ENCODE data around the gene ACVR2B. TPM values are rescaled to one million over a fixed set of nuclear protein-coding genes. Genes with fewer than 3 reads are reported as not detected.
"Not testable (repeated sequence)": the region's sequence is repeated elsewhere in the genome, so short reads cannot be mapped to it uniquely, and the experiment has no call there.

The ACVR2B gene
- total RNA-seq, 1 donor from 2014 or later = 6.6 TPM

DNA sequence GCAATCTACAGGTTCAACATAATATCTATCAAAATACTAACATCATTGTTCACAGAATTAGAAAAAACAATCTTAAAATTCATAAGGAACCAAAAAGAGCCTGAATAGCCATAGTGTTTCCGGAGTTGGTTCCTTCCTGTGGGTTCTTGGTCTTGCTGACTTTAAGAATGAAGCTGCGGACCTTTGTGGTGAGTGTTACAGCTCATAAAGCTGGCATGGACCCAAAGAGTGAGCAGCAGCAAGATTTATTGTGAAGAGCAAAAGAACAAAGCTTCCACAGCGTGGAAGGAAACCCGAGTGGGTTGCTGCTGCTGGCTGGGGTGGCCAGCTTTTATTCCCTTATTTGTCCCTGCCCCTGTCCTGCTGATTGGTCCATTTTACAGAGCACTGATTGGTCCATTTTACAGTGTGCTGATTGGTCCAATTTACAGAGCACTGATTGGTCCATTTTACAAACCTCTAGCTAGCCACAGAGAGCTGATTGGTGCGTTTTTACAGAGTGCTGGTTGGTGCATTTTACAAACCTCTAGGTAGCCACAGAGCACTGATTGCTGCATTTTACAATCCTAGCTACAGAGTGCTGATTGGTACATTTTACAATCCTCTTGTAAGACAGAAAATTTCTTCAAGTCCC lies 15.1 kb upstream of the ACVR2B start:
- DNase-seq; H3K27me3 ChIP-seq; ATAC-seq; H3K4me1 ChIP-seq; H3K9me3 ChIP-seq; H3K36me3 ChIP-seq; H3K4me3 ChIP-seq; H3K27ac ChIP-seq; intact Hi-C loops (cut with DNase I): not testable (repeated sequence)

DNA sequence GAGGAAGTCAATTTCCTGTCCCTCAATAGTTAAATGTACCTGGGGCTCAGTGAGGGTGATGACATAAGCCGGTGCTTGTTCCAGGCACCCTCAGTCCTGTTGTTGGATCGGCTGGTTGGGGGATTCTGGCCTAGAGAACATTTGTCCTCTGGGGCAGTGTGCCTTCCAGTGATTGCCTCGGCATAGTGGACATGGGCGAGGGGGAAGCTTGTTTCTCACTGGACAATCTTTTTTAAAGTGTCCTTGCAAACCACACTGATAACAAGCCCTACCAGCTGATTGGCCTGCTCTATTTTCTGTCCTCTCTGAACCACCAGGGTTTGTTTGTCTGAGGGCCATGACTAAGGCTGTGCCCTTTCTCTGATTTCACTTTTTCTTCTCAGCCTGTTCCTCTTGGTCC lies 10.5 kb upstream of the ACVR2B start:
- ATAC-seq; H3K27me3 ChIP-seq; H3K9me3 ChIP-seq; H3K4me3 ChIP-seq; DNase-seq; H3K36me3 ChIP-seq; H3K4me1 ChIP-seq; H3K27ac ChIP-seq; intact Hi-C loops (cut with DNase I): not testable (repeated sequence)

DNA sequence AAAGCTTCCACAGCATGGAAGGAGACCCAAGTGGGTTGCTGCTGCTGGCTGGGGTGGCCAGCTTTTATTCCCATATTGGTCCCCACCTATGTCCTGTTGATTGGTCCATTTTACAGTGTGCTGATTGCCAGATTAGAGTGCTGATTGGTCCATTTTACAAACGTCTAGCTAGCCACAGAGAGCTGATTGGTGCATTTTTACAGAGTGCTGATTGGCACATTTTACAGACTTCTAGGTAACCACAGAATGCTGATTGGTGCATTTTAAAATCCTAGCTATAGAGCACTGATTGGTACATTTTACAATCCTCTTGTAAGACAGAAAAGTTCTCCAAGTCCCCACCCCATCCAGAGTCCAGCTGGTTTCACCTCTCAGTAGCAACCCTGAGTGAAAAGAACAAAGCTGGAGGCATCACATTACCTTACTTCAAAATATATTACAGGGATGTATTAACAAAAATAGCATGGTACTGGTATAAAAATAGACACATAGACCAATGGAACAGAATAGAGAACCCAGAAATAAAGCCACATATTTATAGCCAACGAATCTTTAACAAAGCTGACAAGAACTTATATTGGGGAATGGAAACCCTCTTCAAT lies 7.5 kb upstream of the ACVR2B start:
- H3K9me3 ChIP-seq = no peaks in the 10 kb centered on the region
- H3K27ac ChIP-seq = no peak overlapping the region
- no peak overlapping the region for H3K4me3 ChIP-seq
- no peaks in the 10 kb centered on the region for H3K4me1 ChIP-seq
- DNase-seq (no peak), ATAC-seq (no peak)
- H3K36me3 ChIP-seq = no peaks in the 10 kb centered on the region
- no peaks in the 10 kb centered on the region for H3K27me3 ChIP-seq
- intact Hi-C loops (cut with DNase I) = no loop called here
- TF ChIP-seq, protein P1, sequence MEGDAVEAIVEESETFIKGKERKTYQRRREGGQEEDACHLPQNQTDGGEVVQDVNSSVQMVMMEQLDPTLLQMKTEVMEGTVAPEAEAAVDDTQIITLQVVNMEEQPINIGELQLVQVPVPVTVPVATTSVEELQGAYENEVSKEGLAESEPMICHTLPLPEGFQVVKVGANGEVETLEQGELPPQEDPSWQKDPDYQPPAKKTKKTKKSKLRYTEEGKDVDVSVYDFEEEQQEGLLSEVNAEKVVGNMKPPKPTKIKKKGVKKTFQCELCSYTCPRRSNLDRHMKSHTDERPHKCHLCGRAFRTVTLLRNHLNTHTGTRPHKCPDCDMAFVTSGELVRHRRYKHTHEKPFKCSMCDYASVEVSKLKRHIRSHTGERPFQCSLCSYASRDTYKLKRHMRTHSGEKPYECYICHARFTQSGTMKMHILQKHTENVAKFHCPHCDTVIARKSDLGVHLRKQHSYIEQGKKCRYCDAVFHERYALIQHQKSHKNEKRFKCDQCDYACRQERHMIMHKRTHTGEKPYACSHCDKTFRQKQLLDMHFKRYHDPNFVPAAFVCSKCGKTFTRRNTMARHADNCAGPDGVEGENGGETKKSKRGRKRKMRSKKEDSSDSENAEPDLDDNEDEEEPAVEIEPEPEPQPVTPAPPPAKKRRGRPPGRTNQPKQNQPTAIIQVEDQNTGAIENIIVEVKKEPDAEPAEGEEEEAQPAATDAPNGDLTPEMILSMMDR (IDR thresholded peaks at IDR 0.05) = no peak

DNA sequence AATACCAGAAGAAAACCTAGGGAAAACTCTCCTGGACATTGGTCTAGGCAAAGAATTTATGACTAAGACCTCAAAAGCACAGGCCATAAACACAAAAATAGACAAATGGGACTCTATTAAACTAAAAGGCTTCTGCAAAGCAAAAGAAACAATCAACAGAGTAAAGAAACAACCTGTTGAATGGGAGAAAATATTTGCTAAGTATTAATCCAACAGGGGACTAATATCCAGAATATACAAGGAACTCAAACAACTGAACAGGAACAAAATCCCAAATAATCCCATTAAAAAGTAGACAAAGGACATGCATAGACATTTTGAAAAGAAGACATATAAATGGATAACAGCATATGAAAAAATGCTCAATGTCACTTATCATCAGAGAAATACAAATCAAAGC lies 6.9 kb upstream of the ACVR2B start:
- TF ChIP-seq, protein P1 (IDR thresholded peaks at IDR 0.05) = no peak
- no peak for ATAC-seq

DNA sequence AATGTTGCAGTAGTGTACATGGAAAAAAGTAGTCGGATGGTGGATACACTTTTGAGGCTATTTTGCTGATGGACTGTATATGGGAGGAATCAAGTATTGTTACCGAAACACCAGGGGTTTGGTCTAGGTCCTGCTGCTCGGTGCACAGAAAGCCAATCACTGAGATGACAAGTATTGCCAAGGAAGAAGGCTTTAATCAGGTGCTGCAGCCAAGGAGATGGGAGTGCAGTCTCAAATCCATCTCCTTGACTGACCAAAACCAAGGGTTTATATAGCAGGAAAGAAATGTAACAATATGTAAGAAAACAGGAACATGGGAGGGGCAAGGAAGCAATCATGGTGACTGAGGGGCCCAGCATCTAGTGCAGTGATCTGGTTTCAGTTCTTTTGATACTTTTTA lies 2.8 kb upstream of the ACVR2B start:
- intact Hi-C loops (cut with DNase I) = no loop called here
- H3K4me1 ChIP-seq = peaks cover 9% of the 10 kb centered on the region
- ATAC-seq = no peak
- TF ChIP-seq, protein P1 (IDR thresholded peaks at IDR 0.05) = no peak
- H3K27ac ChIP-seq = no peak overlapping the region
- no peaks in the 10 kb centered on the region for H3K27me3 ChIP-seq
- DNase-seq = no peak
- no peaks in the 10 kb centered on the region for H3K9me3 ChIP-seq
- no peaks in the 10 kb centered on the region for H3K36me3 ChIP-seq
- H3K4me3 ChIP-seq = no peak overlapping the region

More for the DNA sequence above, 6.9 kb upstream of the ACVR2B start:
- H3K27ac ChIP-seq = no peak overlapping the region
- no peak for DNase-seq
- H3K4me3 ChIP-seq = no peak overlapping the region
- no peaks in the 10 kb centered on the region for H3K36me3 ChIP-seq
- no peaks in the 10 kb centered on the region for H3K4me1 ChIP-seq
- no peaks in the 10 kb centered on the region for H3K27me3 ChIP-seq
- H3K9me3 ChIP-seq = no peaks in the 10 kb centered on the region
- intact Hi-C loops (cut with DNase I) = no loop called here

DNA sequence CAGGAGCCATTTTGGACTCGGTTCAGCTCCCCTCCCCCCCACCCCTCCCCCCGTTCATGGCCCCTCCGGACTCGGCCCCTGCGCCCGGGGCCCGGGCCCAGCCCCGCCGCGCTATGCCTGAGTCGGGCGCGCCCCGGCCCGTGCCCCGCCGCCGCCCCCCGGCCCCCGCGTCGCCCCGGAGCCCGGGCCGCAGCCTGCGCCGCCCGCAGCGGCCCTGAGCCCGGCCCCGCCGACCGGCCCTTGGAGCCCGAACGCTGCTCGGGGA lies 155 bp downstream of the ACVR2B start:
- H3K36me3 ChIP-seq = no peaks in the 10 kb centered on the region
- H3K27me3 ChIP-seq = no peaks in the 10 kb centered on the region
- no peak for ATAC-seq
- no peaks in the 10 kb centered on the region for H3K9me3 ChIP-seq
- peaks cover 31% of the 10 kb centered on the region for H3K4me1 ChIP-seq
- DNase-seq = no peak
- peak overlapping the region; percentile 78 for H3K27ac ChIP-seq
- peak overlapping the region; percentile 72 for H3K4me3 ChIP-seq
- intact Hi-C loops (cut with DNase I) = no loop called here
- TF ChIP-seq, protein P1 (IDR thresholded peaks at IDR 0.05) = no peak
